Loucy (cell line): ENCODE measurements around the gene PLA2G2E.

ENCODE experiments used
- H2AFZ ChIP-seq: fragments of 200-600 bp; sonication (generic); 2 replicates; pipeline ENCODE4 v1.6.0; 2016; ENCODE audit warnings: antibody characterized with exemption, mild to moderate bottlenecking, low read length, moderate library complexity
- H3F3A ChIP-seq: fragments of 200-600 bp; 2 replicates; pipeline ENCODE4 v1.6.0; 2016; ENCODE audit warnings: antibody characterized with exemption, low read depth, mild to moderate bottlenecking
- H3K27me3 ChIP-seq: fragments of 200-600 bp; sonication (generic); 2 replicates; pipeline ENCODE4 v1.6.1; 2014; ENCODE audit warnings: low read length, mild to moderate bottlenecking; ENCODE audit not compliant: insufficient read depth, poor library complexity, severe bottlenecking
- H3K36me3 ChIP-seq: fragments of 200-600 bp; sonication (generic); 2 replicates; pipeline ENCODE4 v1.6.1; 2016; ENCODE audit warnings: low read length; ENCODE audit not compliant: insufficient read depth
- H3K4me1 ChIP-seq: fragments of 200-600 bp; sonication (generic); 2 replicates; pipeline ENCODE4 v1.5.1; 2014; ENCODE audit warnings: low read length, mild to moderate bottlenecking; ENCODE audit not compliant: insufficient read depth, poor library complexity, severe bottlenecking
- H3K4me2 ChIP-seq: fragments of 200-600 bp; sonication (generic); 2 replicates; pipeline ENCODE4 v1.6.0; 2014; ENCODE audit warnings: antibody characterized with exemption, low read length, low read depth, mild to moderate bottlenecking; ENCODE audit not compliant: poor library complexity, severe bottlenecking
- H3K4me3 ChIP-seq: fragments of 200-600 bp; sonication (generic); 2 replicates; pipeline ENCODE4 v1.5.1; 2014; ENCODE audit warnings: low read length, mild to moderate bottlenecking, mixed read lengths; ENCODE audit not compliant: poor library complexity, severe bottlenecking
- H3K79me2 ChIP-seq: fragments of 200-600 bp; sonication (generic); 2 replicates; pipeline ENCODE4 v1.6.1; 2014; ENCODE audit warnings: low read length; ENCODE audit not compliant: insufficient read depth
- H3K9ac ChIP-seq: fragments of 200-600 bp; sonication (generic); 2 replicates; pipeline ENCODE4 v1.6.0; 2014; ENCODE audit warnings: mild to moderate bottlenecking, low read depth, low read length, moderate library complexity; ENCODE audit not compliant: poor library complexity, severe bottlenecking
- H3K9me2 ChIP-seq: fragments of 200-600 bp; sonication (generic); replicated peaks from 2 replicates; pipeline ENCODE4 v1.6.1; 2016; ENCODE audit warnings: low read depth, low read length, mixed read lengths
- H3K9me3 ChIP-seq: fragments of 200-600 bp; sonication (generic); 2 replicates; pipeline ENCODE4 v1.6.1; 2014; ENCODE audit warnings: mild to moderate bottlenecking, antibody characterized with exemption, low read length, low read depth; ENCODE audit not compliant: insufficient read depth
- H4K20me1 ChIP-seq: fragments of 200-600 bp; sonication (generic); 2 replicates; pipeline ENCODE4 v1.6.0; 2014; ENCODE audit warnings: antibody characterized with exemption, low read length, mild to moderate bottlenecking; ENCODE audit not compliant: insufficient read depth, poor library complexity, severe bottlenecking
- CTCF ChIP-seq: fragments of 200-600 bp; sonication (generic); conservative IDR thresholded peaks from 2 replicates; pipeline ENCODE4 v1.5.1; 2014; ENCODE audit warnings: mild to moderate bottlenecking, antibody characterized with exemption, low read length
- EZH2phosphoT487 ChIP-seq: fragments of 200-600 bp; IDR thresholded peaks from 2 replicates; pipeline ENCODE4 v1.6.1; 2018; ENCODE audit warnings: antibody characterized with exemption, mild to moderate bottlenecking, moderate library complexity, borderline replicate concordance

The PLA2G2E gene

GRCh38 chr1:19894218-19894617, 29.2 kb downstream of the PLA2G2E start:
- no peak overlapping the region for H3K4me2 ChIP-seq

GRCh38 chr1:19893687-19894086, 29.7 kb downstream of the PLA2G2E start:
- Histone ChIP-seq H3K9me2 (no peaks in the 10 kb centered on the region), H3K9me3 (no peaks in the 10 kb centered on the region), H2AFZ (no peak overlapping the region), H3K27me3 (no peaks in the 10 kb centered on the region), H3K79me2 (peaks cover 28% of the 10 kb centered on the region), H3K36me3 (peaks cover 74% of the 10 kb centered on the region), H3F3A (no peaks in the 10 kb centered on the region), H4K20me1 (peaks cover 10% of the 10 kb centered on the region), H3K4me2 (no peak overlapping the region), H3K4me1 (peaks cover 16% of the 10 kb centered on the region), H3K9ac (no peak overlapping the region), H3K4me3 (no peak overlapping the region)
- no peak for TF ChIP-seq EZH2phosphoT487
- TF ChIP-seq CTCF = no peak

More at GRCh38 chr1:19894218-19894617, 29.2 kb downstream of the PLA2G2E start:
- Histone ChIP-seq H3K36me3 (peaks cover 79% of the 10 kb centered on the region), H3K9me2 (no peaks in the 10 kb centered on the region), H4K20me1 (peaks cover 5% of the 10 kb centered on the region), H3K4me3 (no peak overlapping the region), H3K9ac (no peak overlapping the region), H3K9me3 (no peaks in the 10 kb centered on the region), H3K27me3 (no peaks in the 10 kb centered on the region), H3F3A (no peaks in the 10 kb centered on the region), H3K4me1 (peaks cover 11% of the 10 kb centered on the region), H2AFZ (no peak overlapping the region), H3K79me2 (peaks cover 23% of the 10 kb centered on the region; the same call in 1 of the 2 replicates)
- TF ChIP-seq EZH2phosphoT487 (no peak), CTCF (no peak)

GRCh38 chr1:19892628-19893168, 30.7 kb downstream of the PLA2G2E start:
- no peak for TF ChIP-seq CTCF
- no peak for TF ChIP-seq EZH2phosphoT487
- H3K4me1 ChIP-seq = peaks cover 26% of the 10 kb centered on the region
- no peaks in the 10 kb centered on the region for H3F3A ChIP-seq
- peaks cover 20% of the 10 kb centered on the region for H4K20me1 ChIP-seq
- H3K9ac ChIP-seq = no peak overlapping the region
- H3K4me2 ChIP-seq = no peak overlapping the region
- no peak overlapping the region for H3K4me3 ChIP-seq
- H2AFZ ChIP-seq = no peak overlapping the region
- H3K79me2 ChIP-seq = peaks cover 38% of the 10 kb centered on the region
- peaks cover 71% of the 10 kb centered on the region for H3K36me3 ChIP-seq
- H3K9me2 ChIP-seq = no peaks in the 10 kb centered on the region
- no peaks in the 10 kb centered on the region for H3K9me3 ChIP-seq
- no peaks in the 10 kb centered on the region for H3K27me3 ChIP-seq
